HEK293T (cell line): ENCODE results near the gene RB1.
"Not testable (repeated sequence)": the region's sequence is repeated elsewhere in the genome, so short reads cannot be mapped to it uniquely, and the experiment has no call there.

Source experiments
- CTCF ChIA-PET: fragments of 350-600 bp; formaldehyde crosslinking; extraction: SDS; loops from one replicate; lab custom pipeline; 2021; ENCODE audit warnings: antibody characterized with exemption, inconsistent platforms; lab: Yijun Ruan, JAX
- POLR2A ChIA-PET: fragments of 350-600 bp; formaldehyde crosslinking; extraction: SDS; loops from one replicate; lab custom pipeline; 2020; ENCODE audit warnings: antibody characterized with exemption, inconsistent platforms; lab: Yijun Ruan, JAX
- DNase-seq: peaks from one replicate; pipeline ENCODE4 v3.0.0; 2012; ENCODE audit warnings: mixed read lengths; ENCODE audit errors: extremely low spot score
- ARNT ChIP-seq: fragments of 450-650 bp; IDR thresholded peaks from 2 replicates; pipeline ENCODE4 v1.6.1; 2017; ENCODE audit warnings: mild to moderate bottlenecking
- BHLHE40 ChIP-seq: fragments of 450-650 bp; IDR thresholded peaks from 2 replicates; pipeline ENCODE4 v1.6.1; 2016; ENCODE audit warnings: mild to moderate bottlenecking, moderate library complexity, borderline replicate concordance
- CTBP1 ChIP-seq: fragments of 450-650 bp; IDR thresholded peaks from 2 replicates; pipeline ENCODE4 v1.6.1; 2016; ENCODE audit warnings: borderline replicate concordance
- ELF4 ChIP-seq: fragments of 450-650 bp; IDR thresholded peaks from 2 replicates; pipeline ENCODE4 v1.6.1; 2017; ENCODE audit warnings: antibody characterized with exemption
- FOXA1 ChIP-seq: fragments of 450-650 bp; IDR thresholded peaks from 2 replicates; pipeline ENCODE4 v1.6.1; 2016; ENCODE audit warnings: mild to moderate bottlenecking
- FOXK2 ChIP-seq: fragments of 450-650 bp; IDR thresholded peaks from 2 replicates; pipeline ENCODE4 v1.6.1; 2016; ENCODE audit warnings: mild to moderate bottlenecking
- FOXM1 ChIP-seq: fragments of 450-650 bp; IDR thresholded peaks from 2 replicates; pipeline ENCODE4 v1.6.1; 2017; ENCODE audit warnings: mild to moderate bottlenecking, borderline replicate concordance
- HDGF ChIP-seq: fragments of 450-650 bp; IDR thresholded peaks from 2 replicates; pipeline ENCODE4 v1.6.1; 2017; ENCODE audit warnings: antibody characterized with exemption, borderline replicate concordance
- L3MBTL2 ChIP-seq: fragments of 450-650 bp; conservative IDR thresholded peaks from 2 replicates; pipeline ENCODE4 v1.6.1; 2016; ENCODE audit warnings: mild to moderate bottlenecking
- LEF1 ChIP-seq: fragments of 450-650 bp; IDR thresholded peaks from 2 replicates; pipeline ENCODE4 v1.6.1; 2017; ENCODE audit warnings: mild to moderate bottlenecking, borderline replicate concordance
- NFRKB ChIP-seq: fragments of 450-650 bp; IDR thresholded peaks from 2 replicates; pipeline ENCODE4 v1.6.1; 2016; ENCODE audit warnings: mild to moderate bottlenecking, moderate library complexity
- SP1 ChIP-seq: fragments of 450-650 bp; IDR thresholded peaks from 2 replicates; pipeline ENCODE4 v1.6.1; 2017
- SUZ12 ChIP-seq: fragments of 450-650 bp; IDR thresholded peaks from 2 replicates; pipeline ENCODE4 v1.6.1; 2016; ENCODE audit warnings: mild to moderate bottlenecking
- TARDBP ChIP-seq: fragments of 450-650 bp; IDR thresholded peaks from 2 replicates; pipeline ENCODE4 v1.6.1; 2016
- ZNF384 ChIP-seq: fragments of 450-650 bp; IDR thresholded peaks from 2 replicates; pipeline ENCODE4 v1.6.1; 2016
- TF ChIP-seq, protein P1 (sequence below): fragments of 450-650 bp; IDR thresholded peaks from 2 replicates; pipeline ENCODE4 v1.6.1; 2016

Gene RB1

GRCh38 chr13:48411147-48411794 is 107.7 kb downstream of the RB1 start:
- POLR2A ChIA-PET, result no interaction called here
- CTCF ChIA-PET, result no interaction called here
- TF ChIP-seq FOXM1 (no peak), TARDBP (no peak), NFRKB (no peak)
- no peak for DNase-seq

DNA sequence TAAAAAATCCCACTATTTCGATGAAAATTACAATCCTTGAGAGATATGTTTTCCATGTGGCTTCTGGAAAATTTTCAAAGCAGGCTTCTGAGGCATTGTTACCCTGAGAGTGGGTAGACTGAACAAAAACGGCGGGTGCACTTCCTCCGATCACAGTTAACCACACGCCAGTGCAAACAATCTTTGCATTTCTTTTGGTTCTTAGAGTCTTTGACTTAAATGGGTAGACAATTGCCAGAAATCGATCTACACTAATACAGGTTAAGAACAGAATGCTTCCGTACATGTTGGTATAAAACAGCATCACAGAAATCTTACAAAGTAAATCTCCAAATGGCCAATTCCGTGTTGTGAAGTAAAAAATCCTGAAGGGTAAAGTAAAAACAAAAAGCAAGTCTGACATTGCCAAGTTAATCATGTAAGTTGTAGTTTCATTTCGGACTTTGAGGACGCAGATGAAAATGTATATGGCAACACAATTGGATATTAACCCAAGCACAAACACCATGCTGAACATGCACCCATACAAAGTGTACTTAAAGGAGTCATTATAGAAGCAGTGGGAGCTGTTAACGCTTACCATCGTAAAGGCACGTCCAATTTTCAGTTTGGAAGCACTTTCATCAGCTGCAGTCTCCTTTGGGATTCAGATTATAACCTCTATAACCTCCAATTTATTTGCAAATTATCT is 108.4 kb downstream of the RB1 start:
- ChIA-PET POLR2A (interaction anchor here (1.1 kb wide), 1 partner anchor 15 kb away, joined by 3 read pairs; no protein-coding TSS in a partner anchor), CTCF (no interaction called here)
- no peak for DNase-seq
- TF ChIP-seq FOXM1, result no peak
- TF ChIP-seq, protein P1, sequence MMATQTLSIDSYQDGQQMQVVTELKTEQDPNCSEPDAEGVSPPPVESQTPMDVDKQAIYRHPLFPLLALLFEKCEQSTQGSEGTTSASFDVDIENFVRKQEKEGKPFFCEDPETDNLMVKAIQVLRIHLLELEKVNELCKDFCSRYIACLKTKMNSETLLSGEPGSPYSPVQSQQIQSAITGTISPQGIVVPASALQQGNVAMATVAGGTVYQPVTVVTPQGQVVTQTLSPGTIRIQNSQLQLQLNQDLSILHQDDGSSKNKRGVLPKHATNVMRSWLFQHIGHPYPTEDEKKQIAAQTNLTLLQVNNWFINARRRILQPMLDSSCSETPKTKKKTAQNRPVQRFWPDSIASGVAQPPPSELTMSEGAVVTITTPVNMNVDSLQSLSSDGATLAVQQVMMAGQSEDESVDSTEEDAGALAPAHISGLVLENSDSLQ, result no peak
- no peak for TF ChIP-seq FOXA1
- TF ChIP-seq NFRKB, result no peak
- TF ChIP-seq LEF1, result no peak
- TF ChIP-seq L3MBTL2, result no peak
- TF ChIP-seq ARNT, result no peak
- TF ChIP-seq HDGF, result no peak
- TF ChIP-seq ELF4, result no peak
- TF ChIP-seq FOXK2, result no peak
- no peak for TF ChIP-seq TARDBP
- TF ChIP-seq CTBP1, result no peak

DNA sequence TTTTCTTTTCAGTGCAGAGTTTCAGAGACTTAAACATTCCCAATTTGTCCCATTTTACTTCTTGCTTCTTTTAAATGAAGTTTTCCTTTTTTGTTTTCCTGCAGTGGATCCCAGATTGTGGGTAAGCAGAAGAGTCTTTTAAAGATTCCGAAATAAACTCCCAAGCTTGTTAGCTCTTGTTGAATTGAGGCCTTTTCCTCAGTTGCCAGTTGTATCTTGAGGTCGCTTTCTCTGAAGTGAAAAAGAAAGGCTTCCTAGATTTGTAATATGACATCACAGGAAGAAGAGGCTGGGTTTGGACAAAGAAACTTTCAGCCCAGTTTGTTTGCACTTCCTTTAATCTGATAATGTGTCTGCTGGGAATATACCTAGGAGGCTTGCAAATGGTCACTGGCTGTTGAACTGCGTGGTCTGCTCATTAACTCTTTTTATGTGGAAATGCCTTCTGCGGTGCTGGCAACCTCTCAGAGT is 109.4 kb downstream of the RB1 start, which contains the start of gene LPAR6:
Gene LPAR6, minus strand, starts transcription at position 233 of the 471 bp plus-strand sequence. CDS start 690 bp downstream, outside the sequence.
- POLR2A ChIA-PET, result interaction anchor here (1.1 kb wide), 1 partner anchor 14 kb away, joined by 3 read pairs; no protein-coding TSS in a partner anchor
- TF ChIP-seq ZNF384, result no peak
- TF ChIP-seq SUZ12, result no peak
- no peak for TF ChIP-seq HDGF
- TF ChIP-seq BHLHE40, result no peak
- no peak for TF ChIP-seq FOXA1
- no peak for TF ChIP-seq FOXM1
- TF ChIP-seq SP1, result no peak
- no peak for TF ChIP-seq LEF1
- no peak for TF ChIP-seq L3MBTL2
- no peak for TF ChIP-seq FOXK2
- TF ChIP-seq TARDBP, result no peak
- TF ChIP-seq CTBP1, result no peak
- no peak for TF ChIP-seq ARNT
- TF ChIP-seq, protein P1, result no peak
- TF ChIP-seq NFRKB, result no peak
- no peak for TF ChIP-seq ELF4
- CTCF ChIA-PET, result no interaction called here
- no peak for DNase-seq

- TF ChIP-seq, protein P1, result no peak
- TF ChIP-seq ELF4, result no peak
- no peak for TF ChIP-seq SUZ12
- no peak for TF ChIP-seq ZNF384
- no peak for TF ChIP-seq FOXM1
- TF ChIP-seq TARDBP, result no peak
- TF ChIP-seq LEF1, result no peak
- no peak for TF ChIP-seq ARNT
- no peak for TF ChIP-seq CTBP1
- no peak for DNase-seq
- ChIA-PET CTCF (no interaction called here), POLR2A (no interaction called here)
Observed at GRCh38 chr13:48414501-48414900, 111.0 kb downstream of the RB1 start.

- POLR2A ChIA-PET, result no interaction called here
- no peak for TF ChIP-seq SP1
- TF ChIP-seq FOXK2, result no peak
- TF ChIP-seq FOXM1, result no peak
- no peak for TF ChIP-seq ZNF384
- TF ChIP-seq L3MBTL2, result no peak
- no peak for DNase-seq
- CTCF ChIA-PET, result no interaction called here
Observed at GRCh38 chr13:48415516-48415915, 112.0 kb downstream of the RB1 start.

- POLR2A ChIA-PET, CTCF ChIA-PET, DNase-seq: not testable (repeated sequence)
Observed at GRCh38 chr13:48422003-48422402, 118.5 kb downstream of the RB1 start.

DNA sequence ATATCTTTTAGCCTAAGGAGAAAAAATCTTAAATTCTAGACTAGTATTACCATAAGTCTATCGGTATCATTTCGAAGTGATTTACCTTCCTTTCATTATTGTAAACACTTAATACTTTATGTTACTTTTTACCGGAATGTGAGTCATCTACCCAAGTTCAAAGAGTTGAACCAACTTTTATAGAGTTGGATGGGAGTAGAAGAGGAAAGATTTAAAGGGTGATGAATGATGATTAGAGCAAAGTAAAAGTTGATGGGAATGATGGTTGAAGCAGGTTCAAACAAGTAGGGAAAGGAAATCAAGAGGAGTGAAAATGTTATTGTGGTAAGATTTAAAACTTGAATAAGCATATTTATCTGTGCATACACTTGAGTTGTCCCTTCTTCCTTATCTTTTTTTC is 120.7 kb downstream of the RB1 start:
- CTCF ChIA-PET, result no interaction called here
- POLR2A ChIA-PET, result no interaction called here
- TF ChIP-seq NFRKB, result no peak
- no peak for TF ChIP-seq FOXA1
- TF ChIP-seq SP1, result no peak
- TF ChIP-seq LEF1, result no peak
- TF ChIP-seq L3MBTL2, result no peak
- no peak for TF ChIP-seq BHLHE40
- no peak for TF ChIP-seq SUZ12
- TF ChIP-seq ARNT, result no peak
- no peak for TF ChIP-seq HDGF
- no peak for TF ChIP-seq ZNF384
- TF ChIP-seq, protein P1, result no peak
- TF ChIP-seq FOXK2, result no peak
- TF ChIP-seq CTBP1, result no peak
- TF ChIP-seq FOXM1, result no peak
- DNase-seq, result no peak
